Adrenal gland (tissue), 5 donors: ENCODE measurements around the gene TMEM115.

Source experiments
- POLR2A ChIP-seq, 2 donors: fragments of 450-650 bp; IDR thresholded peaks; one replicate each; pipeline ENCODE4 v1.6.1; 2017; ENCODE audit warnings: antibody characterized with exemption in 2 of 2, mild to moderate bottlenecking in 2 of 2, moderate library complexity in 1 of 2
- TF ChIP-seq, protein P1 (sequence below), 6 experiments: fragments of 450-650 bp in 4 of 6; fragments of 200-600 bp in 2 of 6; sonication (generic) in 1 of 6; IDR thresholded peaks; 1 replicate in 5 of 6; 2 replicates in 1 of 6; pipeline versions ENCODE4 v1.5.1 to v1.8.0; 2016 to 2021; ENCODE audit warnings: antibody characterized with exemption in 6 of 6, mild to moderate bottlenecking in 2 of 6, moderate library complexity in 1 of 6
- donor health status: DM: no; HTN: no; CAD: no.

DNA sequence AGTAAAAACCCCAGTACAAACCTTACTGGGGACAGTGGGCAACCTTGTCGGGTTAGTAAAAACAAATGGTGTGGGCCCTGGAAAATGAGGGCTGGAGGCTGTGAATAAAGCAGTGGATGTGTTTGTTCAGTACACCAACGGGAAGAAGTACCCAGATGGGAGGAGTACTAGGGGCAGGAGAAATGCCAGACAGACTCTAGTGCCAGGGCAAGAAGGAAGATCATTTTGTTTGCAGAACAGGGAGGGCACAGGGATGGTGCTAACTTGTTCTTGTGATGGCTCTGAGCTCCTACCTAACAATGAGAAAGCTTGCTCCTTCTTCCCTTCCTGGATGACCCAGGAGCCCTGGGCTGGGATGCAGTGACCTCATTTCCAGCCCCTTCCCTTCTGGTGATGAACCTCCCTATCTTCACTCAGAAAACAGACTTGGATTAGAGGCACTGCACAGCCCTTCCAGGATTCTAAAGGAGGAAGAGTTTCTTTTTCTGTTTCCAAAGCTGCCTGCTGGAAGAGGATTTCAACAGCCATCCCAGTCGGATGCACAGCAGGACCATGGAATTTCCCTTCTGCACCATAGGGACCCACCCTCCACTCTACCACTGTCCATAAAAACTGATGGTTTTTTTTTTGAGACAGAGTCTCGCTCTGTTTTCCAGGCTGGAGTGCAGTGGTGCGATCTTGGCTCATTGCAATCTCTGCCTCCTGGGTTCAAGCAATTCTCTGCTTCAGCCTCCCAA is 24.8 kb downstream of the TMEM115 start:
- TF ChIP-seq, protein P1, sequence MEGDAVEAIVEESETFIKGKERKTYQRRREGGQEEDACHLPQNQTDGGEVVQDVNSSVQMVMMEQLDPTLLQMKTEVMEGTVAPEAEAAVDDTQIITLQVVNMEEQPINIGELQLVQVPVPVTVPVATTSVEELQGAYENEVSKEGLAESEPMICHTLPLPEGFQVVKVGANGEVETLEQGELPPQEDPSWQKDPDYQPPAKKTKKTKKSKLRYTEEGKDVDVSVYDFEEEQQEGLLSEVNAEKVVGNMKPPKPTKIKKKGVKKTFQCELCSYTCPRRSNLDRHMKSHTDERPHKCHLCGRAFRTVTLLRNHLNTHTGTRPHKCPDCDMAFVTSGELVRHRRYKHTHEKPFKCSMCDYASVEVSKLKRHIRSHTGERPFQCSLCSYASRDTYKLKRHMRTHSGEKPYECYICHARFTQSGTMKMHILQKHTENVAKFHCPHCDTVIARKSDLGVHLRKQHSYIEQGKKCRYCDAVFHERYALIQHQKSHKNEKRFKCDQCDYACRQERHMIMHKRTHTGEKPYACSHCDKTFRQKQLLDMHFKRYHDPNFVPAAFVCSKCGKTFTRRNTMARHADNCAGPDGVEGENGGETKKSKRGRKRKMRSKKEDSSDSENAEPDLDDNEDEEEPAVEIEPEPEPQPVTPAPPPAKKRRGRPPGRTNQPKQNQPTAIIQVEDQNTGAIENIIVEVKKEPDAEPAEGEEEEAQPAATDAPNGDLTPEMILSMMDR (IDR thresholded peaks at IDR 0.05), result no peak
- TF ChIP-seq POLR2A (IDR thresholded peaks at IDR 0.05), result no peak
